ENCODE results near the gene EEF1A2. TPM values are rescaled to one million over a fixed set of nuclear protein-coding genes. Genes with fewer than 3 reads are reported as not detected.
"Not testable (repeated sequence)": the region's sequence is repeated elsewhere in the genome, so short reads cannot be mapped to it uniquely, and the experiment has no call there.

The EEF1A2 gene
- total RNA-seq, 1 donor from 2014 or later, result 255 TPM

DNA sequence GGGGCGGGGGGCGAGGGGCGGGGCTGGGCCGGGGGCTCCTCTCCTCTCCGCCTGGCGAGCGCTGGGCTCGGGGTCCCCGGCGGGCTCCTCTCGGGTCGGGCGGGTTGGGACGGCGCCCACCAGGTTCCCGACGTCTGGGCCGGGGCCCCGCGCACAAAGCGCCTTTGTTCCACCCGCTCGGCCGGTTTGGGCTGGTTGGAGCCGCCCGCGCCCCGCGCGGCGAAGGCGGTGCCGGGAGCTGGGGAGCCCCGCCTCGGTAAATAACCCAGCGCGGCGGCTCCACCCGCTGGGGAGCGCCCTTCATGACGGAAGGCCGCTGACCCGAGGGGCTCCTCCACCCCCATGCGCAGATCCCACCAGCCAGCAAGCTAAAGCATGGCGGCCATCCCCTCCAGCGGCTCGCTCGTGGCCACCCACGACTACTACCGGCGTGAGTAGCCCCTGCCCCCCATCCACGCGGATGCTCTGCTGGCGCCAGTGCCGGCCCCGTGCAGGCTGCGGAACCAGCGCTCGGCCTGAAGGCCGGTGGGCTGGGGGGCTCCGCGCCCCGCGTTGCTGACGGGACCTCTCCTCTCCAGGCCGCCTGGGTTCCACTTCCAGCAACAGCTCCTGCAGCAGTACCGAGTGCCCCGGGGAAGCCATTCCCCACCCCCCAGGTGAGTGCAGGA lies 22.2 kb upstream of the EEF1A2 start:
- Histone ChIP-seq H3K27ac (ENCODE audit: low read depth, low read length) (peak overlapping the region; percentile 79), H3K9me3 (ENCODE audit: control insufficient read depth in 3 of 3, low read length in 3 of 3) (no peaks in the 10 kb centered on the region), H3K27me3 (ENCODE audit: control insufficient read depth in 3 of 3, insufficient read depth in 3 of 3, low read length in 3 of 3) (no peaks in the 10 kb centered on the region), H3K4me3 (ENCODE audit: low read length in 3 of 3) (peak overlapping the region; percentile 62 to 80 (median 78)), H3K4me1 (ENCODE audit: control insufficient read depth in 3 of 3, insufficient read depth in 3 of 3, low read length in 3 of 3) (peaks cover 22 to 36% (median 22%) of the 10 kb centered on the region in 3 donors), H3K36me3 (ENCODE audit: control insufficient read depth in 3 of 3, insufficient read depth in 3 of 3, low read length in 3 of 3) (peaks cover 11 to 18% (median 12%) of the 10 kb centered on the region in 3 donors), H3K9ac (ENCODE audit: low read depth in 1 of 3, low read length in 3 of 3) (peak overlapping the region; percentile 43 to 84 (median 81))

DNA sequence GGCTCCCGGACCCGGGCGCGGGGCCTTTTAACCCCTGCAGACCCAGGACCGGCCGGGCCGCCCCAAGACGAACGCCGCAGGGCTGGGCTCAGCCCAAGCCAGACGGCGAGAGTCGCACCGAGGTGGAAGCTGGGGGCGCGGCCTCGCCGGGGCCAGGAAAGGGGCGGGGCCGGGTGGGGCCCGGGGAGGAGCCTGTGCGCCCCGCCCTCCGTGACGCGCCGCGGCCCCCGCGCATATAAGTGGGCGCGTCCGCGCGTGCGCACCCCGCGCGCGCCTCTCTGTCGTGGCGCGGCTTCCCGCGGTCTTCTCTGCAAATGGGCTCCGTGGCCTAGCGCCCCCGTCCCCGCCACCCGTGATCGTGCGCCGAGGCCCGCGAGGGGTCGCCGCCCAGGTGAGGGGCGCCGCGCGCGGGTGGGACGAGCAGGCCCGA lies 21.6 kb upstream of the EEF1A2 start, which contains the start of gene PPDPF:
PPDPF (plus strand) TSS at position 262 of the 430 bp plus-strand sequence. CDS start 544 bp downstream, outside the sequence.
- peak within 1 kb of the TSS; percentile 43 to 84 (median 81) for H3K9ac ChIP-seq (ENCODE audit: low read depth in 1 of 3, low read length in 3 of 3)

GRCh38 chr20:63519668-63520503 lies 21.0 kb upstream of the EEF1A2 start:
- Histone ChIP-seq H3K27ac (ENCODE audit: low read depth, low read length) (peak overlapping the region; percentile 79), H3K36me3 (ENCODE audit: control insufficient read depth in 3 of 3, insufficient read depth in 3 of 3, low read length in 3 of 3) (peaks cover 11 to 18% (median 12%) of the 10 kb centered on the region in 3 donors), H3K27me3 (ENCODE audit: control insufficient read depth in 3 of 3, insufficient read depth in 3 of 3, low read length in 3 of 3) (no peaks in the 10 kb centered on the region), H3K4me1 (ENCODE audit: control insufficient read depth in 3 of 3, insufficient read depth in 3 of 3, low read length in 3 of 3) (peaks cover 22 to 36% (median 22%) of the 10 kb centered on the region in 3 donors), H3K9me3 (ENCODE audit: control insufficient read depth in 3 of 3, low read length in 3 of 3) (no peaks in the 10 kb centered on the region), H3K4me3 (ENCODE audit: low read length in 3 of 3) (peak overlapping the region; percentile 60 to 80 (median 78)), H3K9ac (ENCODE audit: low read depth in 1 of 3, low read length in 3 of 3) (peak overlapping the region in 2 of 3 donors; percentile 79 to 81)

More for the DNA sequence above, 21.6 kb upstream of the EEF1A2 start, which contains the start of gene PPDPF:
- no peaks in the 10 kb centered on the region for H3K9me3 ChIP-seq (ENCODE audit: control insufficient read depth in 3 of 3, low read length in 3 of 3)
- H3K4me1 ChIP-seq (ENCODE audit: control insufficient read depth in 3 of 3, insufficient read depth in 3 of 3, low read length in 3 of 3), result peaks cover 22 to 36% (median 22%) of the 10 kb centered on the region in 3 donors
- peak within 1 kb of the TSS; percentile 62 to 80 (median 78) for H3K4me3 ChIP-seq (ENCODE audit: low read length in 3 of 3)
- peaks cover 11 to 18% (median 12%) of the 10 kb centered on the region in 3 donors for H3K36me3 ChIP-seq (ENCODE audit: control insufficient read depth in 3 of 3, insufficient read depth in 3 of 3, low read length in 3 of 3)
- H3K27me3 ChIP-seq (ENCODE audit: control insufficient read depth in 3 of 3, insufficient read depth in 3 of 3, low read length in 3 of 3), result no peaks in the 10 kb centered on the region
- peak within 1 kb of the TSS; percentile 79 for H3K27ac ChIP-seq (ENCODE audit: low read depth, low read length)

DNA sequence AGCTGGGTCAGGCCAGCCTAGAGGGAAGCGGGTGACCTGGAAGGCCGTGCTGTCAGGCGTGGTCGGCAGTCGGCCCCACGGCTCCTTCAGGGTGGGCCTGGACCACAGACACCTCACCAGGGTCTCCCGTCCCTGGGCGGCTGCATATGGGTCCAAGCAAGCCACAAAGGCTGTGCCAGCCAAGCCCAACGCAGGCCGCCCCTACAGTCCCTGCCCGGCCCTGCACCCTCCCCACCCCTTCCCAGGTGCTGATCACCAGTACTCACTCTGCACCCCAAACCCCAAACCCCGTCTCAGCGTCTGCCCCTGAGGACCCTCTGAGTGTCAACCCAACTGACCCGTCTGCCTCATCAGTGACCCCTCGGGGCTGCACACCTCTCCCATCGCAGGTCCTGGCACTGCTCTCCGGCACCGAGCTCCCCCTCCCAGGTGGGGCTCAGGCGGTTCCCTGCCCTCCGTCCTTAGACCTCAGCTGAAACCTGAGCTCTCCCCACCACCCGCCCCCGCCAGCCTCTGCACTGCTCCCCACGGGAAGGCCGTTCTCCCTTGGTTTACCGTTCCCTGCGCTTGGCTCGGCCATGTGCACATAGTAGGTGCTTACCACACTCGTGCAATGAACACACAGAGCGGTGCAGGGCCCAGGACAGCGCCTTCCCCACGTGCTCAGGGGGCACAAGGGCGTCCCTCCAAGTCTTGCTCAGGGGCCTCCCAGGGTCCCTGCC lies 20.2 kb upstream of the EEF1A2 start:
- Histone ChIP-seq H3K4me1 (ENCODE audit: control insufficient read depth in 3 of 3, insufficient read depth in 3 of 3, low read length in 3 of 3) (peaks cover 22 to 36% (median 22%) of the 10 kb centered on the region in 3 donors), H3K27ac (ENCODE audit: low read depth, low read length) (peak overlapping the region; percentile 79), H3K27me3 (ENCODE audit: control insufficient read depth in 3 of 3, insufficient read depth in 3 of 3, low read length in 3 of 3) (no peaks in the 10 kb centered on the region), H3K4me3 (ENCODE audit: low read length in 3 of 3) (peak overlapping the region; percentile 60 to 80 (median 78)), H3K36me3 (ENCODE audit: control insufficient read depth in 3 of 3, insufficient read depth in 3 of 3, low read length in 3 of 3) (peaks cover 11 to 18% (median 12%) of the 10 kb centered on the region in 3 donors), H3K9ac (ENCODE audit: low read depth in 1 of 3, low read length in 3 of 3) (peak overlapping the region in 2 of 3 donors; percentile 79 to 81), H3K9me3 (ENCODE audit: control insufficient read depth in 3 of 3, low read length in 3 of 3) (no peaks in the 10 kb centered on the region)

GRCh38 chr20:63518351-63518861 lies 19.5 kb upstream of the EEF1A2 start:
- Histone ChIP-seq H3K36me3 (ENCODE audit: control insufficient read depth in 3 of 3, insufficient read depth in 3 of 3, low read length in 3 of 3) (peaks cover 11 to 18% (median 12%) of the 10 kb centered on the region in 3 donors), H3K9me3 (ENCODE audit: control insufficient read depth in 3 of 3, low read length in 3 of 3) (no peaks in the 10 kb centered on the region), H3K27ac (ENCODE audit: low read depth, low read length) (no peak overlapping the region), H3K9ac (ENCODE audit: low read depth in 1 of 3, low read length in 3 of 3) (no peak overlapping the region), H3K4me1 (ENCODE audit: control insufficient read depth in 3 of 3, insufficient read depth in 3 of 3, low read length in 3 of 3) (peaks cover 22 to 36% (median 22%) of the 10 kb centered on the region in 3 donors), H3K4me3 (ENCODE audit: low read length in 3 of 3) (no peak overlapping the region), H3K27me3 (ENCODE audit: control insufficient read depth in 3 of 3, insufficient read depth in 3 of 3, low read length in 3 of 3) (no peaks in the 10 kb centered on the region)

DNA sequence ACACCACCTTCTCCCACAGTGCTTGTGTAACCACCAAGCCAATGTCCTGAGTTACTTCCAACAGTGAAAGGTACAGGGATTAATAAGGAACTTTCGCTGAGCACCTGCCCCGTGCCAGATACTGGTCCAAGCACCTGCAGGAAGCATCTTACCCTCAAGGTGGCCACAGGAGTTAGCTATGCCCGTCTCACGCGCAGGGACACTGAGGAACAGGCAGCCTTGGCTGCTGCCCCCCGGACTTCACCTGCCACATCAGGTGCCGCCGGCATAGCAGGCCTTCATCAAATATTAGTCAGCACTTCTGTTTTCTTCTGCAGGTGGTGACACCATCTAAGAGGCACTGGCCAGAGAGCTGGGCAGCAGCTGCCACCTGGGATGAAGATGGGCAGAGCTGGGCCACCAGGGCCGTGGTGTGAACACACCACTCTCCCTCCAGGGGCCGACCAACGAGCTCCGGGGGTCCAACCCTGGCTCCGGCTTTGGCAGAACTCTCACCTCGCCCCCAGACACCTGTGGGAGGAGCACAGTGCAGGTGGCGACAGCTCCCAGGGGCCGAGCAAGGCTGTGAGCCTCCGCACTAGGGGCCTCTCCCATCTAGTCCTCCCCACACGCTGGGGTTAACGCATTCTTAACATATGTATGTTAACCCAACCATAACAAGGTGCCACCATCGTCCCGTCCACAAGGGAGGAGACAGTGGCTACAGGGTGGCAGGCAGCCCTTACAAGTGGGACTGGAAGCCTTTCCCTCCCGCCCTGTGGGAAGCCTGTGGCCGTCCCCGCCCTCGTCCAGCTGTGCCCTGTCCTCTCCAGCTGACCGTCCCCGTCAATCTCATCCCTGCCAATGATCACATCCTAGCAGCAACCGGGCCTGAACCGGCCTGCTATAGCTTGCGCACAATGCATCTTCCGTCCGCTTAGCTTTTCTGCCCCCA lies 18.8 kb upstream of the EEF1A2 start:
- Histone ChIP-seq H3K4me3 (ENCODE audit: low read length in 3 of 3) (no peak overlapping the region), H3K27me3 (ENCODE audit: control insufficient read depth in 3 of 3, insufficient read depth in 3 of 3, low read length in 3 of 3) (no peaks in the 10 kb centered on the region), H3K4me1 (ENCODE audit: control insufficient read depth in 3 of 3, insufficient read depth in 3 of 3, low read length in 3 of 3) (peaks cover 20 to 34% (median 22%) of the 10 kb centered on the region in 3 donors), H3K36me3 (ENCODE audit: control insufficient read depth in 3 of 3, insufficient read depth in 3 of 3, low read length in 3 of 3) (peaks cover 6 to 14% (median 7%) of the 10 kb centered on the region in 3 donors), H3K9ac (ENCODE audit: low read depth in 1 of 3, low read length in 3 of 3) (no peak overlapping the region), H3K27ac (ENCODE audit: low read depth, low read length) (no peak overlapping the region), H3K9me3 (ENCODE audit: control insufficient read depth in 3 of 3, low read length in 3 of 3) (no peaks in the 10 kb centered on the region)

DNA sequence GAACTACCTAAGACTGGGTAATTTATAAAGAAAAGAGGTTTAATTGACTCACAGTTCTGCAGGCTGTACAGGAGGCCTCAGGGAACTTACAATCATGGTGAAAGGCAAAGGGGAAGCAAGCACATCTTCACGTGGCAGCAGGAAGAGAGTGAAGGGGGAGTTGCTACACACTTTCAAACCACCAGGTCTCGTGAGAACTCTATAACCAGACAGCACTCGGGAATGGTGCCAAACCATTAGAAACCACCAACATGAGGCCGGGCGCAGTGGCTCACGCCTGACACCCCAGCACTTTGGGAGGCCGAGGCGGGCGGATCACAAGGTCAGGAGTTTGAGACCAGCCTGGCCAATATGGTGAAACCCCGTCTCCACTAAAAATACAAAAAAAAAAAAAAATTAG lies 15.6 kb upstream of the EEF1A2 start:
- not testable (repeated sequence) for H3K9me3 ChIP-seq (ENCODE audit: control insufficient read depth in 3 of 3, low read length in 3 of 3); H3K36me3 ChIP-seq (ENCODE audit: control insufficient read depth in 3 of 3, insufficient read depth in 3 of 3, low read length in 3 of 3)

GRCh38 chr20:63513207-63513606 lies 14.3 kb upstream of the EEF1A2 start:
- no peaks in the 10 kb centered on the region for H3K27me3 ChIP-seq (ENCODE audit: control insufficient read depth in 3 of 3, insufficient read depth in 3 of 3, low read length in 3 of 3)
- H3K36me3 ChIP-seq (ENCODE audit: control insufficient read depth in 3 of 3, insufficient read depth in 3 of 3, low read length in 3 of 3), result peaks cover 0 to under 1% (median 0%) of the 10 kb centered on the region in 3 donors
- no peaks in the 10 kb centered on the region for H3K9me3 ChIP-seq (ENCODE audit: control insufficient read depth in 3 of 3, low read length in 3 of 3)
- H3K27ac ChIP-seq (ENCODE audit: low read depth, low read length), result no peak overlapping the region
- peaks cover 4 to 14% (median 9%) of the 10 kb centered on the region in 3 donors for H3K4me1 ChIP-seq (ENCODE audit: control insufficient read depth in 3 of 3, insufficient read depth in 3 of 3, low read length in 3 of 3)
- no peak overlapping the region for H3K4me3 ChIP-seq (ENCODE audit: low read length in 3 of 3)
- no peak overlapping the region for H3K9ac ChIP-seq (ENCODE audit: low read depth in 1 of 3, low read length in 3 of 3)

More for the DNA sequence above, 15.6 kb upstream of the EEF1A2 start:
- H3K27ac ChIP-seq (ENCODE audit: low read depth, low read length); H3K9ac ChIP-seq (ENCODE audit: low read depth in 1 of 3, low read length in 3 of 3); H3K27me3 ChIP-seq (ENCODE audit: control insufficient read depth in 3 of 3, insufficient read depth in 3 of 3, low read length in 3 of 3); H3K4me3 ChIP-seq (ENCODE audit: low read length in 3 of 3): not testable (repeated sequence)
- peaks cover 4 to 22% (median 7%) of the 10 kb centered on the region in 3 donors for H3K4me1 ChIP-seq (ENCODE audit: control insufficient read depth in 3 of 3, insufficient read depth in 3 of 3, low read length in 3 of 3)

All from skeletal muscle tissue (tissue), 4 donors.